Globus pallidus (tissue), 1 donor: ENCODE data around the gene DCUN1D3.
"Not testable (repeated sequence)": the region's sequence is repeated elsewhere in the genome, so short reads cannot be mapped to it uniquely, and the experiment has no call there.

ENCODE experiments used
- DNase-seq: peaks from one replicate; pipeline ENCODE4 v3.0.0-alpha.2; 2015; ENCODE audit warnings: low spot score

Gene DCUN1D3, protein sequence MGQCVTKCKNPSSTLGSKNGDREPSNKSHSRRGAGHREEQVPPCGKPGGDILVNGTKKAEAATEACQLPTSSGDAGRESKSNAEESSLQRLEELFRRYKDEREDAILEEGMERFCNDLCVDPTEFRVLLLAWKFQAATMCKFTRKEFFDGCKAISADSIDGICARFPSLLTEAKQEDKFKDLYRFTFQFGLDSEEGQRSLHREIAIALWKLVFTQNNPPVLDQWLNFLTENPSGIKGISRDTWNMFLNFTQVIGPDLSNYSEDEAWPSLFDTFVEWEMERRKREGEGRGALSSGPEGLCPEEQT

DNA sequence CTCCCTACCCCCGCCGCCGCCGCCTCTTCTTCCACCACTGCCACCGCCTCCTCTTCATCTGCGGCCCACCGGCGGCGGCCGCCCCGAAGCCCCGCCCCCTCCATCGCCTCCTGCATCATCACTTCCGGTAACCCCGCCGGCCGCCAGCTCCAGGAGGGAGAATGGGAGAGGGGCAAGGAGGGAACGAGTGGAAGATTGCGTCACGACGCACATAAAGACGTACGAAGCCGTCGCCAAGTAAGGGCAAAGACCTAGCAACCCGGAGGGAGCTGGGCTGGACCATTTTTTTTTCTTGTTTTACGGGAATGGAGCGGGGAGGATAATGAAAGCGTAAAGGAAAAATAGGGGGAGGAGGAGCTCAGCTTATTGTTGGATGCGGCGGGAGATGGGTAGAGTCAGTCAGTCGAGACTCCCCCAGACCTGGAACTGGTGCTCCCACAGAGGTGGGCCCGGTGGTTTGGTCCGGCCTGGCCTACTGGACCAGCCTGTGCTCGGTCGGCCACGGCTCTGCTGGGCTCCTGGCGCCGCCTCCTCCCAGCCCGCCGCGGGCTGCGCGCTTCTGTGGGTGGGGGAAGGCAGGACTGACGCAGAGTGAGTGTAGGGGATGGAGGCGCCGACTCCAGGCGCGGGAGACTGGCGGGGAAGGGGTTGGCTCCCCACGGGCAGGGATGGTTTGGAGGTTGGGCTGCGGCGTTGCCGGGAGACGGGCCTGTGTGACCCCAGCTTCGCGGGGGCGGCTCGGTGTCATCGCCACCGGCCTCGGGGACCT, at the start of gene DCUN1D3, which contains the start of gene LYRM1:
TSS of gene DCUN1D3 (minus strand) at position 60 of the 769 bp plus-strand sequence. CDS start 37,820 bp downstream, outside the sequence.
TSS of gene LYRM1 (plus strand) at position 473 of the 769 bp plus-strand sequence. CDS start 14,785 bp downstream, outside the sequence.
- peak; percentile 98 for DNase-seq

DNA sequence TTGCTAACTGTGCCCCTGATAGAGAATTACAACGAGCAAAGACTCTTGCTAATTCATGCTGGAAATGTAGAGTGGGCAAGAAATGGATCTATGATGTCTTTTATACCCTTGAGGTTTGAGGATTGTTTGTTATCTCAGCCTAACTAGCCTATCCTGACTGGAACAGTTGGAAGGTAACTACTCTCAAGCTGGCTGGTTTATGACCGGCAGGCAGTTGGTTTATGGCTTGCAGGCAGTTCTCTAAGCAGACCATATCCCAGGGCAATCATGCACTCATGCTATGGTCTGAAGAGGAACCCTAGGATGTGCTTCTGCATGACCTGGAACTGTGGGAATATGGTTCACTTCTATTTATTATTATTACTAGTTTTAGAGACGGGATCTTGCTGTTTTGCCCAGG, 49.5 kb upstream of the DCUN1D3 start:
- DNase-seq: no peak

DNA sequence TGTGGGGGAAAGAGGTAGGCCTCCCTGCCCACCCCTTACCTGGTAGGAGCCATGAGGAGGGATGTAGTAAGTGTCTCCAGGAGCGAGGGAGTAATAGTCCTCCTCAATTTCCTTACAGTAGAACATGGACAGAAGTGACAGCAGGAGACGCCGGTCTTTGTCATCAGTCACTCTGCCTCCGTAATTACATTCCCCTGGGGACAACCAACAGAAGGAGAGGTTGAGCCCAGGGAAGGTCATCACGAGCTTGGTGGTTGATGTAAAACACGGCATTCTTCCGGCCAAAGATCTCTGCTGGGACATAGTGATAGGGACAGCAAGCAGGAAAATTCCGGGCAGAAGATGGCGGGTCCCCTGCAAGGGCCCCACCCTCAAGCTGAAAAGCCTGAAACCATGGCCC, 48.3 kb upstream of the DCUN1D3 start:
- no peak for DNase-seq

DNA sequence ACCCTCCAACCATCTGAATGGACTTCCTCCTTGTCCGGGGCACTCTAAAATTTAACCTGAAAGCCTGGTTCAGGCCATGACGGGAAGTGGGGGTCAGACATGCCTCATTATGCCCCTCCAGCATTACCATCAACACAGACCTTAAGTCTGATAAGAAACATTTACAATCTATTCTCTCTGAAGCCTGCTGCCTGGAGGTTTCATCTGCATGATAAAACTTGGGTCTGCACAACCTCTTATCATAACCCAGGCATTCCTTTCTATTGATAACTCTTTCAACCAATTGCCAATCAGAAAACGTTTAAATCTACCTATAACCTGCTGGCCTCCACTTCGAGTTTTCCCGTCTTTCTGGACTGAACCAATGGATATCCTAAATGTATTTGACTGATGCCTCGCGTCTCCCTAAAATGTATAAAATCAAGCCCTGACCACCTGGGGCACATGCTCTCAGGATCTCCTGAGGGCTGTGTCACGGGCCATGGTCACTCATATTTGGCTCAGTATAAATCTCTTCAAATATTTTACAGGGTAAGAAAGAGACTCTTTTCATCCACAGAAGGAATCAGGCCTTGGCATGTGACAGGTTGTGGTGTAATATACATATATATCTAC, 46.0 kb upstream of the DCUN1D3 start:
- no peak for DNase-seq

DNA sequence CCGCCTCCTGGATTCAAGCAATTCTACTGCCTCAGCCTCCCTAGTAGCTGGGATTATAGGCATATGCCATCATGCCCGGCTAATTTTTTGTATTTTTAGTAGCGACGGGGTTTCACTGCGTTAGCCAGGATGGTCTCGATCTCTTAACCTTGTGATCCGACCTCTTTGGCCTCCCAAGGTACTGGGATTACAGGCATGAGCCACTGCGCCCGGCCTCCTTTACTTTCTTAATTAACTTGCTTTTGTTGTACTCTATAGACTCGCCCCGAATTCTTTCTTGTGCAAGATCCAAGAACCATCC, 45.4 kb upstream of the DCUN1D3 start:
- not testable (repeated sequence) for DNase-seq

DNA sequence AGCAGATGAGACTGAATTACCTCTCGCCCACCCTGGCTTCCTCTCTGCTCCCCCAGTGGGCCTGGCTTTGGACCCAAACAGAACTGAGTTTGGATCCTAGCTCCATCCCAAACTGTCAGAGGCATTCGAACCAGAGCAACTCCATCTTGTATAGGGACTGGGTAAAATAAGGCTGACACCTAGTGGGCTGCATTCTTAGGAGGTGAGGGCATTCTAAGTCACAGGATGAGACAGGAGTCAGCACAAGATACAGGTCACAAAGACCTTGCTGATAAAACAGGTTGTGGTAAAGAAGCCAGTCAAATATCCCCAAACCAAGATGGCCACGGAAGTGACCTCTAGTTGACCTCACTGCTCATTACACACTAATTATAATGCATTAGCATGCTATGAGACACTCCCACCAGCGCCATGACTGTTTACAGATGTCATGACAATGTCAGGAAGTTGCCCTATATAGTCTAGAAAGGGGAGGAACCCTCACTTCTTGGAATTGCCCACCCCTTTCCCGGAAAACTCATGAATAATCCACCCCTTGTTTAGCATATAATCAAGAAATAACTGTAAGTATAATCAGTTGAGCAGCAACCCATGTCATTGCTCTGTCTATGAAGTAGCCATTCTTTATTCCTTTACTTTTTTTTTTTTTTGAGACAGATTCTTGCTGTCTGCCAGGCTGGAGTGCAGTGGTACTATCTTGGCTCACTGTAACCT, 44.9 kb upstream of the DCUN1D3 start:
- DNase-seq: no peak

DNA sequence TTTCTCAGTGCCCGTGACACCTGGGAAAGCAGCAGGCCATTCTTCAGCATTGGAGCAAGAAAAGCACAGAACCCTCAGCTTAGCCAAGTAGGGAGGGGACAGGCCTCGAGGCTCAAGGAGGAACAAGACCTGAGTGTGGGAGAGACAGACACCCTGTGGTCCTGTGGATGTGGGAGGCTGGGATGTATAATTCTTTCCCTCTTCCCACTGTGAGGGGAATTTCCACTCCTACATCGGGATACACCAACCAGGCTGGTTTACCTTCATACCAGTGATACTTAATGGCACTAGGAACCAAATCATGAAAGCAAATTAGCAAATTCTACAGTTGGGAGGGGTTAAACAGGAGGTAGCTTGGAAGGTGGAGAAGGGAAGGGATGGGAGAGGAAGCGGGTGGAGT, 42.1 kb upstream of the DCUN1D3 start:
- no peak for DNase-seq

DNA sequence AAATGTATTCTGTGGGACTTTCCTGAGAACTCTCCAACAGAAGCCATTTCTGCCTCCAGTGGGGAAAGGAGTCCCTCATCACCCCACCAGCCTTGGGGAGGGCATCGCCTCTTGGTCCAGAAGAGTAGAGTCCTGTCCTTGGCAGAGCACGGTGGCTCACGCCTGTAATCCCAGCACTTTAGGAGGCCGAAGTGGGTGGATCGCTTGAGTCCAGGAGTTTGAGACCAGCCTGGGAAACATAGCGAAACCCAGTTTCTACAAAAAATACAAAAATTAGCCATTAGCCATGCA, 41.4 kb upstream of the DCUN1D3 start:
- DNase-seq: no peak

DNA sequence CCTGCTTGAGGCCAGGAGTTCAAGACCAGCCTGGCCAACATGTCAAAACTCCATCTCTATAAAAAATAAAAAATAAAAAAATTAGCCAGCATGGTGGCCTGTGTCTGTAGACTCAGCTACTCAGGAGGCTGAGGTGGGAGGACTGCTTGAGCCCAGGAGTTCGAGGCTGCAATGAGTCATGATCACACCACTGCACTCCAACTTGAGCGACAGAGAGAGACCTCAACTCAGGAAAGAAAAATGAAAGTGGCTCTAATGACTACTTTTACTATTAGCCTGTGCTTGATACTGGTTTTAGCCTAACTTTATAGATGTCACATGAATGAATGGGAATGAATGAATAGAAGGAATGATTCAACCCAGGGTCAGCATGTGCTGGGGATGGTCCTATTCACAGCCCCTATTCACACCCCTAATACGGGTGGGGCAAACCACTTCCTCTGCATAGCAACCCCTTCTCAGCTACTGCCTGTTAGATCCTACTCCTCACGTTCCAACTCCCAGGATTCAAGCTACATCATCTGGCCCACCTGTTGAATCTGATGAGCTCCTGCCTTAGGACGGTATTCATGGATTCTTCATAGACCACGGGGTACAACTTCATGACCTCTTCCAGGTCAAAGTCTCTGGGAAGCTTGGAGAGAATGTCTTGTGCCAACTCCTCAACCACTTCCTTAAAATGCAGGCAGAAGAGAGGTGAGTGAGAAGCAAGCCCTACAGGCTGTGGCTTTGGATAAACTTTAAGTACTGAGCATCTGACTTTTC, 40.9 kb upstream of the DCUN1D3 start:
- no peak for DNase-seq

DNA sequence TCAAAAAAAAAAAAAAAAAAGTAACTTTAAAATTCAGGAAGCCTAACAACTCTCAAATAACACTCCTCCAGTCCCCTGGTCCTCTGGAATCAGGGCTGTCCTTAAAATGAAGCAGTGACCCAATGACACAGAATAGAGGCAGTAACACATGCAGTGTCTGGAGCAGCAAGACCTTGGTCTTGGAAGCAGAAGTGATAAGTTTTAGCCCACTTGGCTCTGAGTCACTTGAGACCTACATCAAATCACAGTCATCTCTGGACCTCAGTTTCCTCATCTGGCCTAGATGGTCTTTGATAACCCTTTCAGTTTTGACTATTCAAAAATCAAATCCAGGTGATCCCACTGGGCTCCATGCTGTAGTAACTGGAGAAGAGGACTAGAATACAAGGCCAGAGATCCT, 39.5 kb upstream of the DCUN1D3 start:
- DNase-seq: no peak

DNA sequence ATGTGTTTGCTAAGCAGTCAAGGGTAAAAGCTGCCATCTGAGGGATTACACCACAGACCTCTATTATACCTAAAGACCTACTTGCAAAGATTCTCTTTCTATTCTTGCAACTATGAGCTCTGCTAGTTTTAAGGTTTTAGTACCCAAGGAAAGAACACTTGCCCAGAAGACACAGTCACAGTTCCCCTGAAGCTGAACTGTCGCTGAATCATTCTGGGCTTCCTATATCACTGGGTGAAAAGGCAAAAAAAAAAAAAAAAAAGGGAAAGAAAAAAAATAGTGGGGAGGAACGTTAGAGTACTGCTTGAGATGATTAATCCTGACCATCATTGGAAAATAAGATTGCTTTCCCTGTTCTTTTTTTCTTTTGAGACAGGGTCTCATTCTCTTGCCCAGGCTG, 38.3 kb upstream of the DCUN1D3 start:
- DNase-seq: no peak

DNA sequence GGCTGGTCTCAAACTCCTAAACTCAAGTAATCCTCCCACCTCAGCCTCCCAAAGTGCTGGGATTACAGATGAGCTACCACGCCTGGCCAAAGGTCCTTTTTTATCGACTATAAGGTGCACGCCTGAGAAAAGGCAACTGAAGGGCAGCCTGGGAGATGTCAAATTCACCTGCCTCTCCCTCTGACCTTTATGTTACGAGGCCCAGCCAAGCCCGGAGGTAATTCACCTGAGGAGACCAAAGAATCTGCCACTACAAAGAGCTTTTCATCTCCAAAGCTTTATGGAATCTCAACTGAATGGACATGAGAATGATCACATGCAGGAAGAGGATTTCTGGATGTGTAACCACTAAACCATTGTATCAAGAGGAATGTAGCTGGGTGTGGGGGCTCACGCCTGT, 37.6 kb upstream of the DCUN1D3 start:
- no peak for DNase-seq

DNA sequence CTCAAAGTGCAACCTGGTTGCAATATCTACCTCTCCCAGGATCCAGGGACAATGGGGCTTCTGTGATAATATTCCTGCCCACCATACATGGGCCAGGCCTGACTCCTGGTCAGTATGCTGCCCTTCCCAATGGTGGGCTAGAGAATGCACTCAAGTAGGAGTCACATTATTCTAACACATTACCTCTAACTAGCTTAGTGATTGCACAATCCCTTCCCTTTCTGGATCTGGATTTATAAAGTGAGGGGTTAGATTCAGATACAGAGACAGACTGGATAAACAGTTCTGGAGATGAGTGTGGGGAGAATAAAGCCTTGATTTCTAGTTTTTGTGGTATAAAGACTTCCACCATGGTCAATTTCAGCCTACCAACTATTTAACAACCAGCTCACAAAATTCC, 33.4 kb upstream of the DCUN1D3 start:
- no peak for DNase-seq

DNA sequence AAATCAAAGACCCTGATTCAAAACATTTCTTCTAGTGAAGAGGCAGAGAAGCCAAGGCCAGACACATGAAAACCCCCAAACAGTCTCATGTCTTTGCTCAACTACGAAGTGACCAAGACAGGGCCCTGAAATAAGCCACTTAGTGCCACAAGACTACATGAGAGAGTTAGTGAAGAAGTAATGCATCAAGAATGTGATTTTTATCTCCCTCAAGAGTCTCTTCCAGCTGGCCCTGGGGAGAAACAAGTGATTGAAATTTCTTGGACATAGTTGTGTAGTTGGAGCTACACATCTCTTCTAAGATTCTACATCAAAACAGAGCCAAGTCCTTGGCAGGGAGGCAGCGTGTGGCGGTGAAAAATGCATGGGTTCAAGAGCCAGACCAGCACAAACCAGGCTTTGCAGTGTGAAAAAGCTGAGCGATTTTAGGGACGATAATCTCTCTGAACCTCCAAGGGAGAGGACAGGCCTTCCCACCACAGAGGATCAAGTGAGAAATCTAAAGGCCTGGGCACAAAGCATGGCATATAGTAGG, 31.0 kb upstream of the DCUN1D3 start:
- DNase-seq: no peak

DNA sequence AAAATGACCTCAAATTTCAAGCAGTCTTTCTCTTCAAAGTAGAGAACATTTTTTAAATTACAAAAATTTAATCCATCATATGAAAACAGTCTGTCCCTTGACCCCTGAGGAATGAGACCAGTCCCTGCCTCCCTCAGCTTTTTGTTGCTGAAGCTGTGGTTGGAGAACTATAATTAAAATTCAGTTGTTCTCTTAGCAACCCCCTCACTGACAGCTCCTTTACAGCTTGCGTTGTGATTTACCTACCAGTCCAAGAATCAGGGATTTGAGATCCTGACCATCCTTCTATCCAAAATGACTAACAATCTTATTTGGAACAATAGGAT, 30.2 kb upstream of the DCUN1D3 start:
- DNase-seq: no peak

DNA sequence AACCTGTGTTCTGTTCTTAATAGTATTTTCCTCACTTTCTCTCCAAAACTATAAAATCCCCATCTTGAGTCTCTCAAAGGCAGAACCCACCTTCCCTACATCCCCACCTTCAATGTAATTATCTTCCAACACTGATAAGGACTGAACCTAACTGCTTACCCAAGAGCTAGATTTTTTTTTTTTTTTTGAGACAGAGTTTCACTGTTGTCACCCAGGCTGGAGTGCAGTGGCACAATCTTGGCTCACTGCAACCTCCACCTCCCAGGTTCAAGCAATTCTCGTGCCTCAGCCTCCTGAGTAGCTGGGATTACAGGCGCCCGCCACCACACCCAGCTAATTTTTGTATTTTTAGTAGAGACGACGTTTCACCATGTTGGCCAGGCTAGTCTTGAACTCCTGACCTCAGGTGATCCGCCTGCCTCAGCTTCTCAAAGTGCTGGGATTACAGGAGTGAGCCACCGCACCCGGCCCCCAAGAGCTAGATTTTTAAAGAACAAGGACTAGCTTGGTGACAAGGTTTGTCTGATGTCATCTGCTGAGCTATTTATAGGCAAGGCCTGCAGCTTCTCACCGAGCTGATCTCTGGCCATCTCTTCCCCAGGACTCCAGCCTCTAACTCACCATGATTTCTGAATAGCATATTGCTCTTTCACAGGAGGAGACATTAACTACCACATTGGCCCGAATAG, 29.7 kb upstream of the DCUN1D3 start:
- not testable (repeated sequence) for DNase-seq

DNA sequence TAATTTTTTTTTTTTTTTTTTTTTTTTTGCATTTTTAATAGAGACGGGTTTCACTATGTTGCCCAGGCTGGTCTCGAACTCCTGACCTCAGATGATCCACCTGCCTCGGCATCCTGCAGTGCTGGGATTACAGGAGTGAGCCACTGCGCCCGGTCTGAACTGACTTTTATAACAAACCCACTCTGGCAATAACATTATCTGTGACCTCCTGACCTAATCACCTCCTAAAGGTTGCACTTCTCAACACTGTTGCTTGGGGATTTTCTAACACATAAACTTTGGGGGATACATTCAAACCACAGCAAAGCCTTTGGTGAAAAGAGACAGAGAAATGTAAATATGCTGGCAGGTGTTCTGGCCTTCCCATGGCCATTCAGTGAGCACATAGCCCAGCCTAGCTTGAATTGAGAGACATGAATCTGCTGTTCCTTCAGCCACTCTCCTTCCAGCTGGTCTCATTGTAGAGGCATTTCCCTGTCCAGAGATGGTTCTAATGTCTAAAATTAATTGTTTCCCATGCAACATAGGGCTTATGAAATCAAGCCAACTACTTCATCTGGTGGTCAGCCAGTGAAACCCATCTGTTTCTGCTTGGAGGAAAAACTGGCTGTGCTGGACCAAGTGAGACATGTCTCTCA, 28.7 kb upstream of the DCUN1D3 start:
- no peak for DNase-seq

DNA sequence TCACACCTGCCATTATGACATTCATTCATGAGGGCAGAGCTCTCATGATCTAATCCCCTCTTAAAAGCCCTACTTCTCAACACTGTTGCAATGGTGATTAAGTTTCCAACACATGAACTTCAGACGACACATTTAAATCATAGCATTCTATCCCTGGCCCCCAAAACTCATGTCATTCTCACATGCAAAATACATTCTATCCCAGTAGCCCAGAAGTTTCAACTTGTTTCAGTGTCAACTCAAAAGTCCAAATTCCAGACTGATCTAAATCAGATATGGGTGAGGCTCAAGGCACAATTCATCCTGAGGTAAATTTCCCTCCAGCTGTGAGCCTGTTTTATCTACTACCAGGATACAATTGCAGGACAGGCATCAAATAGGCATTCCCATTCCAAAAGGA, 25.6 kb upstream of the DCUN1D3 start:
- no peak for DNase-seq

DNA sequence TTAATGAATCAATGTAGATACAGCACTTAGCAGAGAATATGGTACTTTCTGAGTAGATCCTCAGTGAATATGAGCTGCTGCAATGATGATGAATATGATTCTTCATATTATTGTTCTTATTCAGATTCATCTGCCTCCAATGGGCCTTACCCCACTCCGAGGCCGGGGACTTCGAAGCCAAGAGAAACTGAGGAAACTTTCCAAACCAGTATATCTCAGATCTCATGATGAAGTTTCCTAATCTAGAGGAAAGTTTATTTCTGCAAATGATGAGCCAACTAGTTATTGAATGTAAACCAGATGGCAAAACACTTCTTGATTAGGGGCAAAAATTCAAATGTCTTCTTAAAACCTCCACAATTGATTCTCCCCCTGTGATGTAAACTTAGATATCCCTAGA, 23.7 kb upstream of the DCUN1D3 start:
- no peak for DNase-seq

DNA sequence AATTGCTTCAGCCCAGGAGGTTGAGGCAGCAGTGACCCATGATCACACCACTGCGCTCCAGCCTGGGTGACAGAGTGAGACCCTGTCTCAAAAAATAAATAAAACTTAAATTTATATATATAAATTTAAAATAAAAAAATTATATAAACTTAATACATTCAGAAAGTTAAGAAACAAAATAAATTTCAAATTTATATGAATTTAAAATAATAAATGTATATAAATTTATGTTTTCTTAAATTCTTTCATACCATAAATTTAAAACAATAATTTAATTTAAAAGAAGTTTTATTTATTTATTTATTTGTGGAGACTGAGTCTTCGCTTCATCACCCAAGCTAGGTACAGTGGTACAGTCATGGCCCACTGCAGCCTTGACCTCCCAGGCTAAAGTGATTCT, 20.6 kb upstream of the DCUN1D3 start:
- no peak for DNase-seq

DNA sequence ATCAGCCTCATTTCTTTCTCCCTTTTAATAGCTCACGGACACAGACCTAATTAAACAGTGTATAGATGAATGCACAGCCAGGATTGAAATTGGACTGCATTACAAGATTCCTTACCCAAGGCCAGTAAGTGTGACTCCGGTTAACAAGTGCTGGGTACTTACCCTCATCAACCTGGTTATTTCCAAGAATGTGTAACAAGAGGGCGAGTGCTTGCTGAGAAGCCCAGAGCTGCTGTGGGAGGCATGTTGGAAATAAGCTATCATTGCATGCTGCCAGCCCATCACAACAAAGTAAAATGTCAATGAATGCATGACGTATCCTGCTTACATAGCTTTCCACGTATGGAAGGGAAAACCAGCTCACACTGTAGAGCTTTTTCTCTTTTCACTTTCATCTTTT, 19.9 kb upstream of the DCUN1D3 start:
- no peak for DNase-seq
